Activated CD4-positive, alpha-beta T cell treated with anti-CD3 and anti-CD28 coated beads, Interleukin-2, amount 10 ng/mL, durations not matched to agents 7 days and 5 days (primary cell): ENCODE measurements around the gene COLEC12. TPM values are rescaled to one million over a fixed set of nuclear protein-coding genes. Genes with fewer than 3 reads are reported as not detected.

Experiments
- CTCF ChIA-PET: fragments of 350-600 bp; sonication (Branson Sonifier 250); formaldehyde crosslinking; loops from one replicate; lab custom pipeline; 2021; ENCODE audit warnings: antibody characterized with exemption; lab: Charles Lee
- POLR2A ChIA-PET: fragments of 350-600 bp; sonication (Branson Sonifier 250); formaldehyde crosslinking; loops from one replicate; lab custom pipeline; 2021; ENCODE audit warnings: antibody characterized with exemption; lab: Charles Lee
- DNase-seq: peaks from one replicate; pipeline ENCODE4 v3.0.0-alpha.2; 2020
- H3K27ac Mint-ChIP-seq: one replicate; pipeline ENCODE4 v1.8.0; 2021; ENCODE audit warnings: mild to moderate bottlenecking, moderate library complexity, mixed read lengths
- H3K27me3 Mint-ChIP-seq: one replicate; pipeline ENCODE4 v1.8.0; 2021; ENCODE audit warnings: mixed read lengths
- H3K36me3 Mint-ChIP-seq: one replicate; pipeline ENCODE4 v1.8.0; 2021; ENCODE audit warnings: low read depth, mixed read lengths
- H3K4me1 Mint-ChIP-seq: one replicate; pipeline ENCODE4 v1.8.0; 2021; ENCODE audit warnings: mixed read lengths
- H3K4me3 Mint-ChIP-seq: one replicate; pipeline ENCODE4 v1.8.0; 2021; ENCODE audit warnings: mild to moderate bottlenecking, moderate library complexity, mixed read lengths
- H3K9me3 Mint-ChIP-seq: one replicate; pipeline ENCODE4 v1.8.0; 2021; ENCODE audit warnings: mixed read lengths
- total RNA-seq, 2 experiments: library from RNA; stranded (reverse); gene quantifications; one replicate each; pipeline ENCODE4 v1.2.3, GENCODE V29; 2021

Gene COLEC12
- total RNA-seq, 2 experiments from 2014 or later = not detected

GRCh38 chr18:518081-518480 is 17.6 kb upstream of the COLEC12 start:
- no peak for DNase-seq
- H3K4me1 Mint-ChIP-seq = peaks cover 2% of the 10 kb centered on the region
- ChIA-PET POLR2A (no interaction called here), CTCF (no interaction called here)
- H3K36me3 Mint-ChIP-seq = no peaks in the 10 kb centered on the region
- no peak overlapping the region for H3K27ac Mint-ChIP-seq
- no peak overlapping the region for H3K4me3 Mint-ChIP-seq
- no peaks in the 10 kb centered on the region for H3K27me3 Mint-ChIP-seq
- peaks cover 3% of the 10 kb centered on the region for H3K9me3 Mint-ChIP-seq

- no peaks in the 10 kb centered on the region for H3K36me3 Mint-ChIP-seq
- ChIA-PET POLR2A (no interaction called here), CTCF (no interaction called here)
- no peaks in the 10 kb centered on the region for H3K27me3 Mint-ChIP-seq
- H3K27ac Mint-ChIP-seq = no peak overlapping the region
- H3K4me3 Mint-ChIP-seq = no peak overlapping the region
- peaks cover 2% of the 10 kb centered on the region for H3K4me1 Mint-ChIP-seq
- H3K9me3 Mint-ChIP-seq = peaks cover 3% of the 10 kb centered on the region
- no peak for DNase-seq
Observed at GRCh38 chr18:515838-516237, 15.3 kb upstream of the COLEC12 start.

- CTCF ChIA-PET = no interaction called here
- H3K27me3 Mint-ChIP-seq = no peaks in the 10 kb centered on the region
Observed at GRCh38 chr18:515156-515815, 14.8 kb upstream of the COLEC12 start.

GRCh38 chr18:513826-514530 is 13.5 kb upstream of the COLEC12 start:
- DNase-seq = no peak
- CTCF ChIA-PET = interaction anchor here (0.6 kb wide), 2 partner anchors 44 to 104 kb away, joined by 3 to 5 read pairs; no protein-coding TSS in a partner anchor
- Mint-ChIP-seq H3K4me1 (peaks cover 1% of the 10 kb centered on the region), H3K36me3 (no peaks in the 10 kb centered on the region), H3K27me3 (no peaks in the 10 kb centered on the region), H3K9me3 (peaks cover 3% of the 10 kb centered on the region), H3K27ac (no peak overlapping the region), H3K4me3 (no peak overlapping the region)
- POLR2A ChIA-PET = no interaction called here

More at GRCh38 chr18:515156-515815, 14.8 kb upstream of the COLEC12 start:
- POLR2A ChIA-PET = no interaction called here
- no peak for DNase-seq
- Mint-ChIP-seq H3K9me3 (peaks cover 3% of the 10 kb centered on the region), H3K36me3 (no peaks in the 10 kb centered on the region), H3K4me1 (peaks cover 2% of the 10 kb centered on the region), H3K4me3 (no peak overlapping the region), H3K27ac (no peak overlapping the region)

- no peaks in the 10 kb centered on the region for H3K27me3 Mint-ChIP-seq
Observed at GRCh38 chr18:512957-513356, 12.5 kb upstream of the COLEC12 start.

GRCh38 chr18:508835-509234 is 8.3 kb upstream of the COLEC12 start:
- ChIA-PET POLR2A (no interaction called here), CTCF (no interaction called here)
- Mint-ChIP-seq H3K27me3 (peaks cover 11% of the 10 kb centered on the region), H3K4me1 (no peaks in the 10 kb centered on the region), H3K4me3 (no peak overlapping the region), H3K27ac (no peak overlapping the region), H3K36me3 (no peaks in the 10 kb centered on the region), H3K9me3 (no peaks in the 10 kb centered on the region)
- DNase-seq = no peak

More at GRCh38 chr18:512957-513356, 12.5 kb upstream of the COLEC12 start:
- H3K36me3 Mint-ChIP-seq = no peaks in the 10 kb centered on the region
- CTCF ChIA-PET = interaction anchor here (0.9 kb wide), 1 partner anchor 9 kb away, joined by 3 read pairs; no protein-coding TSS in a partner anchor
- H3K4me3 Mint-ChIP-seq = no peak overlapping the region
- POLR2A ChIA-PET = no interaction called here
- no peak for DNase-seq
- no peaks in the 10 kb centered on the region for H3K4me1 Mint-ChIP-seq
- H3K27ac Mint-ChIP-seq = no peak overlapping the region
- H3K9me3 Mint-ChIP-seq = peaks cover 3% of the 10 kb centered on the region

- POLR2A ChIA-PET = no interaction called here
- CTCF ChIA-PET = no interaction called here
- no peaks in the 10 kb centered on the region for H3K4me1 Mint-ChIP-seq
- H3K27me3 Mint-ChIP-seq = peaks cover 19% of the 10 kb centered on the region
- DNase-seq = no peak
- H3K9me3 Mint-ChIP-seq = no peaks in the 10 kb centered on the region
- no peaks in the 10 kb centered on the region for H3K36me3 Mint-ChIP-seq
- no peak overlapping the region for H3K27ac Mint-ChIP-seq
- no peak overlapping the region for H3K4me3 Mint-ChIP-seq
Observed at GRCh38 chr18:507636-508035, 7.1 kb upstream of the COLEC12 start.

GRCh38 chr18:506801-507200 is 6.3 kb upstream of the COLEC12 start:
- Mint-ChIP-seq H3K27me3 (peaks cover 20% of the 10 kb centered on the region), H3K4me1 (no peaks in the 10 kb centered on the region), H3K4me3 (no peak overlapping the region), H3K27ac (no peak overlapping the region), H3K36me3 (no peaks in the 10 kb centered on the region), H3K9me3 (no peaks in the 10 kb centered on the region)
- no peak for DNase-seq
- ChIA-PET CTCF (no interaction called here), POLR2A (no interaction called here)

- ChIA-PET POLR2A (no interaction called here), CTCF (no interaction called here)
- Mint-ChIP-seq H3K36me3 (no peaks in the 10 kb centered on the region), H3K9me3 (no peaks in the 10 kb centered on the region), H3K4me3 (no peak overlapping the region), H3K4me1 (no peaks in the 10 kb centered on the region), H3K27ac (no peak overlapping the region), H3K27me3 (peaks cover 23% of the 10 kb centered on the region)
- no peak for DNase-seq
Observed at GRCh38 chr18:506264-506663, 5.8 kb upstream of the COLEC12 start.

- no peak for DNase-seq
- Mint-ChIP-seq H3K27me3 (peaks cover 29% of the 10 kb centered on the region), H3K27ac (no peak overlapping the region), H3K36me3 (no peaks in the 10 kb centered on the region), H3K9me3 (no peaks in the 10 kb centered on the region), H3K4me1 (no peaks in the 10 kb centered on the region), H3K4me3 (no peak overlapping the region)
- CTCF ChIA-PET = no interaction called here
- POLR2A ChIA-PET = no interaction called here
Observed at GRCh38 chr18:505483-506122, 5.1 kb upstream of the COLEC12 start.

- POLR2A ChIA-PET = no interaction called here
- CTCF ChIA-PET = no interaction called here
- Mint-ChIP-seq H3K27me3 (peaks cover 58% of the 10 kb centered on the region), H3K27ac (no peak overlapping the region), H3K4me3 (no peak overlapping the region), H3K4me1 (peaks cover 3% of the 10 kb centered on the region), H3K36me3 (no peaks in the 10 kb centered on the region), H3K9me3 (no peaks in the 10 kb centered on the region)
- no peak for DNase-seq
Observed at GRCh38 chr18:501406-501714, 859 bp upstream of the COLEC12 start.

GRCh38 chr18:499776-500631 is 497 bp downstream of the COLEC12 start:
- ChIA-PET CTCF (no interaction called here), POLR2A (no interaction called here)
- H3K27ac Mint-ChIP-seq = no peak overlapping the region

More at GRCh38 chr18:499776-500631, 497 bp downstream of the COLEC12 start:
- no peaks in the 10 kb centered on the region for H3K36me3 Mint-ChIP-seq
- peaks cover 3% of the 10 kb centered on the region for H3K4me1 Mint-ChIP-seq
- peaks cover 55% of the 10 kb centered on the region for H3K27me3 Mint-ChIP-seq
- H3K9me3 Mint-ChIP-seq = no peaks in the 10 kb centered on the region
- H3K4me3 Mint-ChIP-seq = no peak overlapping the region
- no peak for DNase-seq
